Measurements from ENCODE around the gene SEMA5B. TPM values are rescaled to one million over a fixed set of nuclear protein-coding genes. Genes with fewer than 3 reads are reported as not detected.

SEMA5B gene
- total and polyA plus RNA-seq, 2 donors (not counting 3 experiments of a cell fraction or from before 2014, with no cell fraction given): 0.07 TPM; not detected in 1

GRCh38 chr3:123021388-123021787 is 6.2 kb downstream of the SEMA5B start:
- peaks cover under 1% of the 10 kb centered on the region for H3K4me1 ChIP-seq (ENCODE audit: control insufficient read depth, extremely low read depth, insufficient read depth, low read length)
- dilution Hi-C loops (cut with MboI; ENCODE audit: extremely low pct_ligation_motif_present, low sequenced_read_pairs) (no loop called here), intact Hi-C loops (cut with micrococcal nuclease) (no loop called here)
- H3K4me3 ChIP-seq (replicated peaks in 1 of 3; ENCODE audit: insufficient read depth in 1 of 3, low read depth in 1 of 3, low read length in 3 of 3): no peak overlapping the region
- ChIA-PET POLR2A (no interaction called here), CTCF (no interaction called here)
- no peak overlapping the region for H3K9ac ChIP-seq (replicated peaks; ENCODE audit: extremely low read depth, insufficient read depth, low read length)
- H3K27me3 ChIP-seq (ENCODE audit: control insufficient read depth in 2 of 2, insufficient read depth in 2 of 2, low read length in 2 of 2): peaks cover 52 to 67% of the 10 kb centered on the region in 2 experiments
- no peaks in the 10 kb centered on the region for H3K79me2 ChIP-seq (ENCODE audit: control insufficient read depth, insufficient read depth, low read length)
- no peaks in the 10 kb centered on the region for H4K20me1 ChIP-seq (replicated peaks; ENCODE audit: control insufficient read depth, extremely low read depth, insufficient read depth, low read length)
- DNase-seq (ENCODE audit: low read depth, low spot score) (no peak), FAIRE-seq (no peak)
- no peak overlapping the region for H3K4me2 ChIP-seq (ENCODE audit: insufficient read depth, low read length)
- TF ChIP-seq MYC (IDR thresholded peaks at IDR 0.05; ENCODE audit: low read depth, low read length) (no peak), EZH2 (IDR thresholded peaks at IDR 0.05; ENCODE audit: borderline replicate concordance, low read depth, low read length, severe bottlenecking) (no peak), POLR2A (IDR thresholded peaks at IDR 0.05; ENCODE audit: low read depth, low read length) (no peak), POLR2AphosphoS5 (IDR thresholded peaks at IDR 0.05; ENCODE audit: insufficient read depth, low read depth, low read length) (no peak), GATA2 (IDR thresholded peaks at IDR 0.05; ENCODE audit: insufficient read depth, insufficient read length, low read depth, low read length) (no peak), FOS (IDR thresholded peaks at IDR 0.05; ENCODE audit: borderline replicate concordance, insufficient read depth, low read length) (no peak), CTCF (IDR thresholded peaks at IDR 0.05; ENCODE audit: extremely low read depth in 1 of 2, insufficient read depth in 1 of 2, low read depth in 1 of 2, low read length in 2 of 2) (no peak), JUN (IDR thresholded peaks at IDR 0.05; ENCODE audit: borderline replicate concordance, insufficient read depth, insufficient read length, low read depth) (no peak), MAX (IDR thresholded peaks at IDR 0.05; ENCODE audit: insufficient read depth, insufficient read length) (no peak)
- no TSS peak for BruUV-seq (replicated peaks)
- H3K9me3 ChIP-seq (replicated peaks; ENCODE audit: control insufficient read depth, insufficient read depth, low read length): no peaks in the 10 kb centered on the region
- H3K27ac ChIP-seq (ENCODE audit: insufficient read depth, low read depth, low read length): no peak overlapping the region
- no peaks in the 10 kb centered on the region for H3K9me1 ChIP-seq (replicated peaks; ENCODE audit: control insufficient read depth, extremely low read depth, insufficient read depth, low read length)
- no peaks in the 10 kb centered on the region for H3K36me3 ChIP-seq (ENCODE audit: control insufficient read depth in 2 of 2, extremely low read depth in 1 of 2, insufficient read depth in 2 of 2, low read length in 2 of 2)
- H2AFZ ChIP-seq (ENCODE audit: low read depth, low read length): no peak overlapping the region

All from endothelial cell of umbilical vein (primary cell).